Tibial nerve (tissue), 4 donors: ENCODE measurements around the gene KRTAP4-2.

Source experiments
- CTCF ChIP-seq, 5 experiments: fragments of 200-600 bp in 3 of 5; fragments of 450-650 bp in 2 of 5; sonication (generic) in 3 of 5; IDR thresholded peaks; one replicate each; pipeline ENCODE4 v1.5.1; 2016 to 2019; ENCODE audit warnings: antibody characterized with exemption in 5 of 5, mild to moderate bottlenecking in 3 of 5, moderate library complexity in 2 of 5
- EP300 ChIP-seq, 2 donors: sonication (generic); formaldehyde crosslinking; IDR thresholded peaks; one replicate each; pipeline ENCODE4 v1.6.1; 2017; ENCODE audit warnings: antibody characterized with exemption in 2 of 2, mild to moderate bottlenecking in 1 of 2
- POLR2A ChIP-seq, 2 donors: fragments of 450-650 bp; IDR thresholded peaks; one replicate each; pipeline ENCODE4 v1.6.1; 2017; ENCODE audit warnings: antibody characterized with exemption in 2 of 2, mild to moderate bottlenecking in 2 of 2, moderate library complexity in 2 of 2

- TF ChIP-seq CTCF (IDR thresholded peaks at IDR 0.05) (no peak), EP300 (IDR thresholded peaks at IDR 0.05) (no peak), POLR2A (IDR thresholded peaks at IDR 0.05) (no peak)
Observed at GRCh38 chr17:41186872-41187271, 8.9 kb upstream of the KRTAP4-2 start.
